ENCODE results near the gene EVI2A. TPM values are rescaled to one million over a fixed set of nuclear protein-coding genes. Genes with fewer than 3 reads are reported as not detected.

Gene EVI2A
- total and polyA plus RNA-seq, 2 experiments from 2014 or later, result 1.3 TPM; not detected in 1

DNA sequence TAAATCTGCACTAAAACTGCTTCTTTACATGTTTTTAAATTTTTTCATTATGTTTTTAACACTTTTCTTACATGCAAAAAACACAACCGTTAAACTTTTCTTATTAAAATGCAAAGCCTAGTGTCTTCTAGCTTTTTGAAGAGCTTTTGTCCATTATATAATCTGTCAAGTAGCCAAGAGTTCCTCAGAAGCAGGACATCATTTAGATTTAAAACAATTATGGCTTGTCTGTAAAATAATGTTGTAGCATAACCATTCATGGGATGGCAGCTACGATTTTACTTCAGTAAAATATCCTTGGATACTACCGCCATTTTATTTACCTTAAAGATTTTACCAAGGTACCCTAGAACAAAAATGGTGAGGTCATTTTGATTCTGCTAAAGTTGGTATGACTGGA, 27.2 kb downstream of the EVI2A start:
- Mint-ChIP-seq H3K9me3 (no peaks in the 10 kb centered on the region), H3K27me3 (ENCODE audit: insufficient read depth, low read depth, poor library complexity) (peaks cover 2% of the 10 kb centered on the region), H3K4me3 (no peak overlapping the region), H3K27ac (no peak overlapping the region), H3K4me1 (peaks cover 15% of the 10 kb centered on the region), H3K36me3 (ENCODE audit: low read depth) (no peaks in the 10 kb centered on the region)
- Histone ChIP-seq H3K4me3 (no peak overlapping the region), H3K79me2 (replicated peaks; ENCODE audit: insufficient read depth) (no peaks in the 10 kb centered on the region), H3K27ac (ENCODE audit: low read depth) (no peak overlapping the region), H3K4me1 (ENCODE audit: insufficient read depth) (peaks cover 10% of the 10 kb centered on the region; the same call in 1 of the 2 replicates), H3K4me2 (no peak overlapping the region), H3K27me3 (ENCODE audit: insufficient read depth) (no peaks in the 10 kb centered on the region), H3K9me2 (ENCODE audit: insufficient read depth) (no peaks in the 10 kb centered on the region), H3F3A (replicated peaks; ENCODE audit: low read depth) (no peaks in the 10 kb centered on the region), H2AFZ (no peak overlapping the region), H3K36me3 (ENCODE audit: insufficient read depth) (no peaks in the 10 kb centered on the region), H4K20me1 (replicated peaks; ENCODE audit: insufficient read depth) (no peaks in the 10 kb centered on the region)
- TF ChIP-seq NANOG (IDR thresholded peaks at IDR 0.05; ENCODE audit: borderline replicate concordance) (no peak), STAT1 (IDR thresholded peaks at IDR 0.05; ENCODE audit: unreplicated experiment) (no peak), JUNB (IDR thresholded peaks at IDR 0.05; ENCODE audit: unreplicated experiment) (no peak), ZNF331 (CRISPR knock-in tag; IDR thresholded peaks at IDR 0.05; ENCODE audit: low read depth) (no peak), POLR2AphosphoS5 (IDR thresholded peaks at IDR 0.05; ENCODE audit: low read depth) (no peak), ZNF114 (CRISPR knock-in tag; IDR thresholded peaks at IDR 0.05) (no peak), EZH2 (IDR thresholded peaks at IDR 0.05; ENCODE audit: low read depth, unreplicated experiment) (no peak), EZH2phosphoT487 (IDR thresholded peaks at IDR 0.05; ENCODE audit: unreplicated experiment) (no peak), CREB1 (CRISPR knock-in tag; IDR thresholded peaks at IDR 0.05; ENCODE audit: low read depth) (no peak)
- TF ChIP-seq, protein P1, sequence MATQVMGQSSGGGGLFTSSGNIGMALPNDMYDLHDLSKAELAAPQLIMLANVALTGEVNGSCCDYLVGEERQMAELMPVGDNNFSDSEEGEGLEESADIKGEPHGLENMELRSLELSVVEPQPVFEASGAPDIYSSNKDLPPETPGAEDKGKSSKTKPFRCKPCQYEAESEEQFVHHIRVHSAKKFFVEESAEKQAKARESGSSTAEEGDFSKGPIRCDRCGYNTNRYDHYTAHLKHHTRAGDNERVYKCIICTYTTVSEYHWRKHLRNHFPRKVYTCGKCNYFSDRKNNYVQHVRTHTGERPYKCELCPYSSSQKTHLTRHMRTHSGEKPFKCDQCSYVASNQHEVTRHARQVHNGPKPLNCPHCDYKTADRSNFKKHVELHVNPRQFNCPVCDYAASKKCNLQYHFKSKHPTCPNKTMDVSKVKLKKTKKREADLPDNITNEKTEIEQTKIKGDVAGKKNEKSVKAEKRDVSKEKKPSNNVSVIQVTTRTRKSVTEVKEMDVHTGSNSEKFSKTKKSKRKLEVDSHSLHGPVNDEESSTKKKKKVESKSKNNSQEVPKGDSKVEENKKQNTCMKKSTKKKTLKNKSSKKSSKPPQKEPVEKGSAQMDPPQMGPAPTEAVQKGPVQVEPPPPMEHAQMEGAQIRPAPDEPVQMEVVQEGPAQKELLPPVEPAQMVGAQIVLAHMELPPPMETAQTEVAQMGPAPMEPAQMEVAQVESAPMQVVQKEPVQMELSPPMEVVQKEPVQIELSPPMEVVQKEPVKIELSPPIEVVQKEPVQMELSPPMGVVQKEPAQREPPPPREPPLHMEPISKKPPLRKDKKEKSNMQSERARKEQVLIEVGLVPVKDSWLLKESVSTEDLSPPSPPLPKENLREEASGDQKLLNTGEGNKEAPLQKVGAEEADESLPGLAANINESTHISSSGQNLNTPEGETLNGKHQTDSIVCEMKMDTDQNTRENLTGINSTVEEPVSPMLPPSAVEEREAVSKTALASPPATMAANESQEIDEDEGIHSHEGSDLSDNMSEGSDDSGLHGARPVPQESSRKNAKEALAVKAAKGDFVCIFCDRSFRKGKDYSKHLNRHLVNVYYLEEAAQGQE (IDR thresholded peaks at IDR 0.05; ENCODE audit: unreplicated experiment), result no peak
- TF ChIP-seq, protein P2, sequence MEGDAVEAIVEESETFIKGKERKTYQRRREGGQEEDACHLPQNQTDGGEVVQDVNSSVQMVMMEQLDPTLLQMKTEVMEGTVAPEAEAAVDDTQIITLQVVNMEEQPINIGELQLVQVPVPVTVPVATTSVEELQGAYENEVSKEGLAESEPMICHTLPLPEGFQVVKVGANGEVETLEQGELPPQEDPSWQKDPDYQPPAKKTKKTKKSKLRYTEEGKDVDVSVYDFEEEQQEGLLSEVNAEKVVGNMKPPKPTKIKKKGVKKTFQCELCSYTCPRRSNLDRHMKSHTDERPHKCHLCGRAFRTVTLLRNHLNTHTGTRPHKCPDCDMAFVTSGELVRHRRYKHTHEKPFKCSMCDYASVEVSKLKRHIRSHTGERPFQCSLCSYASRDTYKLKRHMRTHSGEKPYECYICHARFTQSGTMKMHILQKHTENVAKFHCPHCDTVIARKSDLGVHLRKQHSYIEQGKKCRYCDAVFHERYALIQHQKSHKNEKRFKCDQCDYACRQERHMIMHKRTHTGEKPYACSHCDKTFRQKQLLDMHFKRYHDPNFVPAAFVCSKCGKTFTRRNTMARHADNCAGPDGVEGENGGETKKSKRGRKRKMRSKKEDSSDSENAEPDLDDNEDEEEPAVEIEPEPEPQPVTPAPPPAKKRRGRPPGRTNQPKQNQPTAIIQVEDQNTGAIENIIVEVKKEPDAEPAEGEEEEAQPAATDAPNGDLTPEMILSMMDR (conservative IDR thresholded peaks at IDR 0.05; ENCODE audit: low read depth in 2 of 2), result no peak
- TF ChIP-seq, protein P3, sequence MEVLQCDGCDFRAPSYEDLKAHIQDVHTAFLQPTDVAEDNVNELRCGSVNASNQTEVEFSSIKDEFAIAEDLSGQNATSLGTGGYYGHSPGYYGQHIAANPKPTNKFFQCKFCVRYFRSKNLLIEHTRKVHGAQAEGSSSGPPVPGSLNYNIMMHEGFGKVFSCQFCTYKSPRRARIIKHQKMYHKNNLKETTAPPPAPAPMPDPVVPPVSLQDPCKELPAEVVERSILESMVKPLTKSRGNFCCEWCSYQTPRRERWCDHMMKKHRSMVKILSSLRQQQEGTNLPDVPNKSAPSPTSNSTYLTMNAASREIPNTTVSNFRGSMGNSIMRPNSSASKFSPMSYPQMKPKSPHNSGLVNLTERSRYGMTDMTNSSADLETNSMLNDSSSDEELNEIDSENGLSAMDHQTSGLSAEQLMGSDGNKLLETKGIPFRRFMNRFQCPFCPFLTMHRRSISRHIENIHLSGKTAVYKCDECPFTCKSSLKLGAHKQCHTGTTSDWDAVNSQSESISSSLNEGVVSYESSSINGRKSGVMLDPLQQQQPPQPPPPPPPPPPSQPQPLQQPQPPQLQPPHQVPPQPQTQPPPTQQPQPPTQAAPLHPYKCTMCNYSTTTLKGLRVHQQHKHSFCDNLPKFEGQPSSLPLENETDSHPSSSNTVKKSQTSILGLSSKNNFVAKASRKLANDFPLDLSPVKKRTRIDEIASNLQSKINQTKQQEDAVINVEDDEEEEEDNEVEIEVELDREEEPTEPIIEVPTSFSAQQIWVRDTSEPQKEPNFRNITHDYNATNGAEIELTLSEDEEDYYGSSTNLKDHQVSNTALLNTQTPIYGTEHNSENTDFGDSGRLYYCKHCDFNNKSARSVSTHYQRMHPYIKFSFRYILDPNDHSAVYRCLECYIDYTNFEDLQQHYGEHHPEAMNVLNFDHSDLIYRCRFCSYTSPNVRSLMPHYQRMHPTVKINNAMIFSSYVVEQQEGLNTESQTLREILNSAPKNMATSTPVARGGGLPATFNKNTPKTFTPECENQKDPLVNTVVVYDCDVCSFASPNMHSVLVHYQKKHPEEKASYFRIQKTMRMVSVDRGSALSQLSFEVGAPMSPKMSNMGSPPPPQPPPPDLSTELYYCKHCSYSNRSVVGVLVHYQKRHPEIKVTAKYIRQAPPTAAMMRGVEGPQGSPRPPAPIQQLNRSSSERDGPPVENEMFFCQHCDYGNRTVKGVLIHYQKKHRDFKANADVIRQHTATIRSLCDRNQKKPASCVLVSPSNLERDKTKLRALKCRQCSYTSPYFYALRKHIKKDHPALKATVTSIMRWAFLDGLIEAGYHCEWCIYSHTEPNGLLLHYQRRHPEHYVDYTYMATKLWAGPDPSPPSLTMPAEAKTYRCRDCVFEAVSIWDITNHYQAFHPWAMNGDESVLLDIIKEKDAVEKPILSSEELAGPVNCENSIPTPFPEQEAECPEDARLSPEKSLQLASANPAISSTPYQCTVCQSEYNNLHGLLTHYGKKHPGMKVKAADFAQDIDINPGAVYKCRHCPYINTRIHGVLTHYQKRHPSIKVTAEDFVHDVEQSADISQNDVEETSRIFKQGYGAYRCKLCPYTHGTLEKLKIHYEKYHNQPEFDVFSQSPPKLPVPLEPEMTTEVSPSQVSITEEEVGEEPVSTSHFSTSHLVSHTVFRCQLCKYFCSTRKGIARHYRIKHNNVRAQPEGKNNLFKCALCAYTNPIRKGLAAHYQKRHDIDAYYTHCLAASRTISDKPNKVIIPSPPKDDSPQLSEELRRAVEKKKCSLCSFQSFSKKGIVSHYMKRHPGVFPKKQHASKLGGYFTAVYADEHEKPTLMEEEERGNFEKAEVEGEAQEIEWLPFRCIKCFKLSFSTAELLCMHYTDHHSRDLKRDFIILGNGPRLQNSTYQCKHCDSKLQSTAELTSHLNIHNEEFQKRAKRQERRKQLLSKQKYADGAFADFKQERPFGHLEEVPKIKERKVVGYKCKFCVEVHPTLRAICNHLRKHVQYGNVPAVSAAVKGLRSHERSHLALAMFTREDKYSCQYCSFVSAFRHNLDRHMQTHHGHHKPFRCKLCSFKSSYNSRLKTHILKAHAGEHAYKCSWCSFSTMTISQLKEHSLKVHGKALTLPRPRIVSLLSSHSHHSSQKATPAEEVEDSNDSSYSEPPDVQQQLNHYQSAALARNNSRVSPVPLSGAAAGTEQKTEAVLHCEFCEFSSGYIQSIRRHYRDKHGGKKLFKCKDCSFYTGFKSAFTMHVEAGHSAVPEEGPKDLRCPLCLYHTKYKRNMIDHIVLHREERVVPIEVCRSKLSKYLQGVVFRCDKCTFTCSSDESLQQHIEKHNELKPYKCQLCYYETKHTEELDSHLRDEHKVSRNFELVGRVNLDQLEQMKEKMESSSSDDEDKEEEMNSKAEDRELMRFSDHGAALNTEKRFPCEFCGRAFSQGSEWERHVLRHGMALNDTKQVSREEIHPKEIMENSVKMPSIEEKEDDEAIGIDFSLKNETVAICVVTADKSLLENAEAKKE (CRISPR knock-in tag; IDR thresholded peaks at IDR 0.05), result no peak
- TF ChIP-seq, protein P4, sequence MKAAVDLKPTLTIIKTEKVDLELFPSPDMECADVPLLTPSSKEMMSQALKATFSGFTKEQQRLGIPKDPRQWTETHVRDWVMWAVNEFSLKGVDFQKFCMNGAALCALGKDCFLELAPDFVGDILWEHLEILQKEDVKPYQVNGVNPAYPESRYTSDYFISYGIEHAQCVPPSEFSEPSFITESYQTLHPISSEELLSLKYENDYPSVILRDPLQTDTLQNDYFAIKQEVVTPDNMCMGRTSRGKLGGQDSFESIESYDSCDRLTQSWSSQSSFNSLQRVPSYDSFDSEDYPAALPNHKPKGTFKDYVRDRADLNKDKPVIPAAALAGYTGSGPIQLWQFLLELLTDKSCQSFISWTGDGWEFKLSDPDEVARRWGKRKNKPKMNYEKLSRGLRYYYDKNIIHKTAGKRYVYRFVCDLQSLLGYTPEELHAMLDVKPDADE (IDR thresholded peaks at IDR 0.05), result no peak
- no peak for ATAC-seq
- no peak for DNase-seq (ENCODE audit: low spot score)

Data from GM23338 (cell line).